GM12892 (cell line): ENCODE data around the gene C19orf12.

Experiments used
- POLR2A ChIP-seq: IDR thresholded peaks from 2 replicates; pipeline ENCODE4 v1.6.1; 2011; ENCODE audit warnings: low read depth, low read length, control low read depth
- TAF1 ChIP-seq: IDR thresholded peaks from 2 replicates; pipeline ENCODE4 v1.6.1; 2011; ENCODE audit warnings: low read depth, mild to moderate bottlenecking, control low read depth, low read length, borderline replicate concordance

DNA sequence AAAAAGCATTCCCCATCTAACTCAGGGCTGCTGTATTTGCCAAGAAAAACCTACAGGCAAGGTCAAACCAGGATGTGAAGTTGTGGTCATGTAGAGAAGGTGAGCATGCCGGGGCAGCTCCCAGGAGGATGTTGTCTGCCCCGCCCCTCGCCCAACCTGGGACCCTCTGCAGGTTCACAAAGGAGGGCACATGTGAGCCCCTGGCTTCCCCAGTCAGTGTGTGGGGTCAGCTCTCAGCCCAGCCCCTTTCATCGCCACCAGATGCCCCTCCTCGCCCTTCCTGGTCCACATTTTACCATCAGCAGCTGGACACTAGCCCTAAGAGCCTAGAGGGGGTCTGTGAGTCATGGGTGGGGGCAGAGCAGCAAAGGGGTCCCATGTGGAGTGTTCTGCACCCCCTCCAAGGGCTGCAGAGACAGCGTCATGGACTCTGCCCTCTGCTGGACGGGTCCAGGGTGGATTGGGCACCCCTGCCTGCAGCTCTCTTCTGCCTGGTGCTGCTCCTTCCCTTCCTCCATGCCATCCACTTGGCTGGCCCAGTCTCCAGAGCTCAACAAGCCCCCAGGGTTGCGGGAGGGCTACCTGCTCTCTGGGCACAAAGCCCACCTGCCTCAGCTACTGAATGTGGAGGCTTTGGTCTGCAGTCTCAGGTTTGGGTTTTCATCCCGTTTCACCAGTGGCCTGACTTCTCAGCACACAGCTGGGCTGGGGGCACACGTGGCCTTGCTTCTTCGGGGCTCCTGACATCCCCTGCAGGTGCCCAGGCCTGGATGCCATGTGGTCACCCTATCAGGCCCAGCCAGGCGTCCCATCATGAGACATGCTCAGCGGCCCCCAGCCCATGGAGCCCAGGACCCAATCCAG is 46.1 kb downstream of the C19orf12 start:
- TF ChIP-seq TAF1 = no peak
- no peak for TF ChIP-seq POLR2A
